Measurements from ENCODE around the gene KCTD3. TPM values are rescaled to one million over a fixed set of nuclear protein-coding genes. Genes with fewer than 3 reads are reported as not detected.

Gene KCTD3
- total RNA-seq, 1 experiment from 2014 or later: 46.7 TPM

- Histone ChIP-seq H3K4me2 (ENCODE audit: low read length) (no peak overlapping the region), H3K79me2 (ENCODE audit: insufficient read depth, low read length) (no peaks in the 10 kb centered on the region), H4K20me1 (ENCODE audit: insufficient read depth) (no peaks in the 10 kb centered on the region), H3K27ac (ENCODE audit: low read depth, low read length) (no peak overlapping the region), H3K9me2 (ENCODE audit: insufficient read depth) (no peaks in the 10 kb centered on the region), H3K4me3 (replicated peaks in 1 of 2; ENCODE audit: low read depth in 1 of 2, low read length in 2 of 2) (no peak overlapping the region), H3K9ac (ENCODE audit: low read length) (no peak overlapping the region), H3K4me1 (ENCODE audit: control insufficient read depth in 1 of 2, insufficient read depth in 2 of 2, low read length in 2 of 2) (no peaks in the 10 kb centered on the region), H3K27me3 (ENCODE audit: insufficient read depth, low read length) (no peaks in the 10 kb centered on the region), H3K9me3 (ENCODE audit: control insufficient read depth in 1 of 2, insufficient read depth in 1 of 2, low read depth in 1 of 2, low read length in 2 of 2) (peaks cover 0 to 5% of the 10 kb centered on the region in 2 experiments; a peak in 1 of 4 replicates), H2AFZ (ENCODE audit: low read depth, low read length, poor library complexity, severe bottlenecking) (no peak overlapping the region), H3K36me3 (ENCODE audit: control insufficient read depth in 1 of 2, insufficient read depth in 2 of 2, low read length in 2 of 2) (no peaks in the 10 kb centered on the region)
- ChIA-PET CTCF (no interaction called here), RAD21 (ENCODE audit: low non-redundant PET in 1 of 2, low total read pairs in 2 of 2, uncharacterized antibody in 2 of 2, unreplicated experiment in 2 of 2) (no interaction called here), POLR2A (no interaction called here)
- BruUV-seq (replicated peaks): no TSS peak
- DNase-seq (ENCODE audit: low read depth, low spot score) (no peak), ATAC-seq (no peak)
- intact Hi-C loops (cut with micrococcal nuclease): no loop called here
- TF ChIP-seq POLR2A (IDR thresholded peaks at IDR 0.05; ENCODE audit: borderline replicate concordance, extremely low read depth, insufficient read depth, insufficient read length): no peak
- TF ChIP-seq ATF3 (IDR thresholded peaks at IDR 0.05): no peak
- TF ChIP-seq SIN3A (IDR thresholded peaks at IDR 0.05; ENCODE audit: low read depth): no peak
- TF ChIP-seq ZNF274 (IDR thresholded peaks at IDR 0.05; ENCODE audit: low read depth, low read length): no peak
- TF ChIP-seq JUND (IDR thresholded peaks at IDR 0.05): no peak
- TF ChIP-seq MAX (IDR thresholded peaks at IDR 0.05): no peak
- TF ChIP-seq EGR1 (IDR thresholded peaks at IDR 0.05; ENCODE audit: low read depth): no peak
- no peak for TF ChIP-seq CBX3 (IDR thresholded peaks at IDR 0.05; ENCODE audit: low read depth)
- no peak for TF ChIP-seq YY1 (IDR thresholded peaks at IDR 0.05; ENCODE audit: extremely low read depth, insufficient replicate concordance, low read depth, low read length)
- no peak for TF ChIP-seq REST (IDR thresholded peaks at IDR 0.05; ENCODE audit: low read depth)
- no peak for TF ChIP-seq POLR2AphosphoS5 (IDR thresholded peaks at IDR 0.05; ENCODE audit: low read depth, low read length)
- TF ChIP-seq ZBTB33 (IDR thresholded peaks at IDR 0.05; ENCODE audit: extremely low read depth, insufficient replicate concordance, low read length): no peak
- no peak for TF ChIP-seq EZH2 (IDR thresholded peaks at IDR 0.05)
- TF ChIP-seq SRF (IDR thresholded peaks at IDR 0.05; ENCODE audit: low read depth): no peak
- TF ChIP-seq CEBPB (IDR thresholded peaks at IDR 0.05; ENCODE audit: low read depth): no peak
- no peak for TF ChIP-seq ELF1 (IDR thresholded peaks at IDR 0.05; ENCODE audit: borderline replicate concordance, low read depth)
- TF ChIP-seq ZFX (IDR thresholded peaks at IDR 0.05): no peak
- TF ChIP-seq CTCF (IDR thresholded peaks at IDR 0.05 in 2 of 3, conservative IDR thresholded peaks at IDR 0.05 in 1 of 3; ENCODE audit: borderline replicate concordance in 1 of 3, insufficient read depth in 1 of 3, low read depth in 2 of 3, low read length in 2 of 3): no peak
- no peak for TF ChIP-seq FOSL1 (IDR thresholded peaks at IDR 0.05; ENCODE audit: low read depth)
- no peak for TF ChIP-seq EZH2phosphoT487 (IDR thresholded peaks at IDR 0.05; ENCODE audit: borderline replicate concordance)
These were observed 24.8 kb upstream of the KCTD3 start for GRCh38 chr1:215542301-215542700.
